ENCODE data around the gene AKT1S1.
A peak's percentile ranks its signal among the peaks of the same experiment; 100 is the strongest.

The AKT1S1 gene

GRCh38 chr19:49857061-49857837, 19.9 kb downstream of the AKT1S1 start:
- TF ChIP-seq FOXP2 (optimal IDR thresholded peaks at IDR 0.05; ENCODE audit: borderline replicate concordance, extremely low read depth, extremely low read length, insufficient read depth) (no peak), SIN3A (IDR thresholded peaks at IDR 0.05; ENCODE audit: borderline replicate concordance, insufficient read depth, low read length) (no peak), TAF1 (IDR thresholded peaks at IDR 0.05; ENCODE audit: borderline replicate concordance, insufficient read depth, low read length) (no peak), REST (IDR thresholded peaks at IDR 0.05; ENCODE audit: insufficient read depth in 1 of 2, low read depth in 2 of 2, low read length in 2 of 2) (no peak), POLR2AphosphoS5 (IDR thresholded peaks at IDR 0.05; ENCODE audit: low read depth, low read length) (no peak; the same call in 1 of the 2 replicates)

GRCh38 chr19:49856574-49857021, 20.6 kb downstream of the AKT1S1 start:
- TF ChIP-seq POLR2AphosphoS5 (IDR thresholded peaks at IDR 0.05; ENCODE audit: low read depth, low read length) = no peak
- no peak for TF ChIP-seq REST (IDR thresholded peaks at IDR 0.05; ENCODE audit: insufficient read depth in 1 of 2, low read depth in 2 of 2, low read length in 2 of 2)
- TF ChIP-seq SIN3A (IDR thresholded peaks at IDR 0.05; ENCODE audit: borderline replicate concordance, insufficient read depth, low read length) = no peak
- no peak for TF ChIP-seq TAF1 (IDR thresholded peaks at IDR 0.05; ENCODE audit: borderline replicate concordance, insufficient read depth, low read length)
- no peak for TF ChIP-seq FOXP2 (optimal IDR thresholded peaks at IDR 0.05; ENCODE audit: borderline replicate concordance, extremely low read depth, extremely low read length, insufficient read depth)

GRCh38 chr19:49855676-49856573, 21.2 kb downstream of the AKT1S1 start:
- no peak for TF ChIP-seq TAF1 (IDR thresholded peaks at IDR 0.05; ENCODE audit: borderline replicate concordance, insufficient read depth, low read length)
- TF ChIP-seq SIN3A (IDR thresholded peaks at IDR 0.05; ENCODE audit: borderline replicate concordance, insufficient read depth, low read length) = 0 out of 2 replicates have a peak, but pooled peaks have one; percentile 21
- TF ChIP-seq POLR2AphosphoS5 (IDR thresholded peaks at IDR 0.05; ENCODE audit: low read depth, low read length) = peak; percentile 35; the same call in 1 of the 2 replicates

GRCh38 chr19:49855277-49855675, 21.9 kb downstream of the AKT1S1 start:
- TF ChIP-seq POLR2AphosphoS5 (IDR thresholded peaks at IDR 0.05; ENCODE audit: low read depth, low read length) = no peak; the same call in 1 of the 2 replicates
- no peak for TF ChIP-seq FOXP2 (optimal IDR thresholded peaks at IDR 0.05; ENCODE audit: borderline replicate concordance, extremely low read depth, extremely low read length, insufficient read depth)
- TF ChIP-seq TAF1 (IDR thresholded peaks at IDR 0.05; ENCODE audit: borderline replicate concordance, insufficient read depth, low read length) = no peak
- TF ChIP-seq REST (IDR thresholded peaks at IDR 0.05; ENCODE audit: insufficient read depth in 1 of 2, low read depth in 2 of 2, low read length in 2 of 2) = no peak
- no peak for TF ChIP-seq SIN3A (IDR thresholded peaks at IDR 0.05; ENCODE audit: borderline replicate concordance, insufficient read depth, low read length)

Data from PFSK-1 (cell line).